B cell (primary cell): ENCODE data around the gene KEAP1. TPM values are rescaled to one million over a fixed set of nuclear protein-coding genes. Genes with fewer than 3 reads are reported as not detected.

Experiments
- ATAC-seq: fragments of 200-7000 bp; cut with Tn5 transposase; one replicate; pipeline ENCODE4 v1.10.0; 2021; ENCODE audit warnings: low read depth, mild to moderate bottlenecking, moderate number of reproducible peaks, moderate library complexity
- CTCF ChIA-PET: fragments of 350-600 bp; sonication (Branson Sonifier 250); formaldehyde crosslinking; loops from one replicate; lab custom pipeline; 2021; ENCODE audit warnings: antibody characterized with exemption, inconsistent platforms; lab: Charles Lee
- POLR2A ChIA-PET: fragments of 350-600 bp; sonication (Branson Sonifier 250); formaldehyde crosslinking; loops from one replicate; lab custom pipeline; 2021; ENCODE audit warnings: antibody characterized with exemption; lab: Charles Lee
- DNase-seq: peaks from one replicate; pipeline ENCODE4 v3.0.0; 2013
- H2AFZ ChIP-seq: 2 replicates; pipeline ENCODE4 v1.6.1; 2012; ENCODE audit warnings: mild to moderate bottlenecking, low read depth, low read length; ENCODE audit not compliant: insufficient read depth, poor library complexity, severe bottlenecking
- H3K27ac ChIP-seq, 2 donors: 1 replicate in 1 of 2; 2 replicates in 1 of 2; pipeline ENCODE4 v1.5.1; 2012 to 2013; ENCODE audit warnings: low read length in 2 of 2, mild to moderate bottlenecking in 2 of 2, moderate library complexity in 1 of 2
- H3K27me3 ChIP-seq, 4 experiments: fragments of 200-600 bp in 1 of 4; sonication (generic) in 1 of 4; replicated peaks in 1 of 4; 1 replicate in 2 of 4; 2 replicates in 2 of 4; pipeline versions ENCODE4 v1.6.1 to v1.7.0; 2013 to 2016; ENCODE audit warnings: low read length in 3 of 4, mild to moderate bottlenecking in 2 of 4, mixed read lengths in 1 of 4, moderate library complexity in 1 of 4; ENCODE audit not compliant: insufficient read depth in 4 of 4, control insufficient read depth in 3 of 4; ENCODE audit errors: control extremely low read depth in 1 of 4
- H3K36me3 ChIP-seq, 2 experiments: replicated peaks in 1 of 2; 1 replicate in 1 of 2; 2 replicates in 1 of 2; pipeline versions ENCODE4 v1.6.1 to v1.7.1; 2013; ENCODE audit warnings: low read length in 1 of 2; ENCODE audit not compliant: insufficient read depth in 2 of 2, control insufficient read depth in 1 of 2; ENCODE audit errors: control extremely low read depth in 1 of 2, extremely low read depth in 1 of 2
- H3K4me1 ChIP-seq, 2 donors: fragments of 200-600 bp in 1 of 2; sonication (generic) in 1 of 2; 1 replicate in 1 of 2; 2 replicates in 1 of 2; pipeline versions ENCODE4 v1.5.1 to v1.6.1; 2013 to 2017; ENCODE audit warnings: low read length in 2 of 2; ENCODE audit not compliant: control insufficient read depth in 2 of 2, insufficient read depth in 2 of 2
- H3K4me2 ChIP-seq: replicated peaks from 2 replicates; pipeline ENCODE3; 2012; ENCODE audit warnings: mild to moderate bottlenecking, low read depth, low read length; ENCODE audit not compliant: poor library complexity, severe bottlenecking
- H3K4me3 ChIP-seq, 5 experiments: fragments of 200-600 bp in 1 of 5; sonication (generic) in 1 of 5; 1 replicate in 3 of 5; 2 replicates in 2 of 5; pipeline versions ENCODE4 v1.5.1 to v1.7.0; 2011 to 2016; ENCODE audit warnings: low read length in 4 of 5, mild to moderate bottlenecking in 4 of 5, low read depth in 2 of 5, control low read depth in 1 of 5, moderate library complexity in 1 of 5; ENCODE audit not compliant: insufficient read depth in 1 of 5; ENCODE audit errors: control extremely low read depth in 1 of 5, extremely low read depth in 1 of 5
- H3K79me2 ChIP-seq: fragments of 200-600 bp; sonication (generic); one replicate; pipeline ENCODE4 v1.6.0; 2016; ENCODE audit warnings: low read length; ENCODE audit not compliant: control insufficient read depth, insufficient read depth
- H3K9ac ChIP-seq: fragments of 200-600 bp; sonication (generic); 2 replicates; pipeline ENCODE4 v1.6.1; 2017; ENCODE audit warnings: mild to moderate bottlenecking, low read length, moderate library complexity
- H3K9me3 ChIP-seq, 3 donors: one replicate each; pipeline versions ENCODE4 v1.6.1 to v1.7.1; 2013; ENCODE audit warnings: low read length in 2 of 3; ENCODE audit not compliant: control insufficient read depth in 2 of 3, insufficient read depth in 1 of 3; ENCODE audit errors: control extremely low read depth in 1 of 3
- H4K20me1 ChIP-seq: 2 replicates; pipeline ENCODE4 v1.6.0; 2012; ENCODE audit warnings: mild to moderate bottlenecking, low read length; ENCODE audit not compliant: insufficient read depth, control insufficient read depth, poor library complexity, severe bottlenecking
- H3K27ac Mint-ChIP-seq: one replicate; pipeline ENCODE4 v1.8.0; 2021; ENCODE audit warnings: mixed read lengths
- H3K27me3 Mint-ChIP-seq: one replicate; pipeline ENCODE4 v1.8.0; 2021; ENCODE audit warnings: mixed read lengths
- H3K4me1 Mint-ChIP-seq: one replicate; pipeline ENCODE4 v1.8.0; 2021; ENCODE audit warnings: mixed read lengths
- H3K4me3 Mint-ChIP-seq: one replicate; pipeline ENCODE4 v1.8.0; 2021; ENCODE audit warnings: mixed read lengths
- H3K9me3 Mint-ChIP-seq: one replicate; pipeline ENCODE4 v1.8.0; 2022; ENCODE audit warnings: mixed read lengths; ENCODE audit not compliant: insufficient read depth
- CTCF ChIP-seq: fragments of 200-600 bp; IDR thresholded peaks from one replicate; pipeline ENCODE4 v1.8.0; 2022; ENCODE audit warnings: antibody characterized with exemption, mild to moderate bottlenecking
- EZH2 ChIP-seq: IDR thresholded peaks from 2 replicates; pipeline ENCODE4 v1.6.1; 2012; ENCODE audit warnings: borderline replicate concordance, low read depth, mild to moderate bottlenecking, moderate library complexity, low read length; ENCODE audit not compliant: insufficient read depth, poor library complexity, severe bottlenecking
- WGBS: methylation state at CpG from one replicate; pipeline ENCODE4 v1.1.5; 2013; ENCODE audit warnings: missing lambda C conversion rate; ENCODE audit not compliant: insufficient coverage; 5-methylcytosine and 5-hydroxymethylcytosine counted together
- intact Hi-C: fragments of 100-400 bp; cut with micrococcal nuclease; formaldehyde crosslinking; loops from one replicate; pipeline ENCODE4 v1.10.0; 2022
- polyA plus RNA-seq: library from polyadenylated mRNA; depleted of rRNA; stranded (reverse); fragments of >200 nt; gene quantifications from 2 replicates; pipeline ENCODE4 v1.2.3, GENCODE V29; 2012
- total RNA-seq, 2 donors: library from RNA; stranded (reverse); fragments of 120-200 nt in 1 of 2; gene quantifications; 1 replicate in 1 of 2; 2 replicates in 1 of 2; pipeline versions ENCODE4 v1.2.3 to v1.2.4, GENCODE V29; 2013 to 2022

The KEAP1 gene
- total and polyA plus RNA-seq, 2 donors (not counting 1 experiment from before 2014, with no cell fraction given): 17.7 to 27.0 TPM

- Mint-ChIP-seq H3K4me3 (no peak overlapping the region), H3K27ac (no peak overlapping the region), H3K27me3 (no peaks in the 10 kb centered on the region), H3K4me1 (peaks cover 29% of the 10 kb centered on the region), H3K9me3 (no peaks in the 10 kb centered on the region)
- H3K4me2 ChIP-seq: no peak overlapping the region
- peaks cover 5 to 58% of the 10 kb centered on the region in 2 experiments for H3K36me3 ChIP-seq
- H2AFZ ChIP-seq: no peak overlapping the region
- ChIA-PET POLR2A (no interaction called here), CTCF (no interaction called here)
- intact Hi-C loops: no loop called here
- H3K27me3 ChIP-seq: no peaks in the 10 kb centered on the region
- H4K20me1 ChIP-seq: peaks cover 15% of the 10 kb centered on the region
- H3K9ac ChIP-seq: no peak overlapping the region
- H3K4me3 ChIP-seq: no peak overlapping the region
- DNase-seq (no peak), ATAC-seq (no peak)
- peaks cover 0 to 5% (median 0%) of the 10 kb centered on the region in 3 donors for H3K9me3 ChIP-seq
- 100% methylated on average over 2 of the region's 7 CpGs for WGBS
- H3K27ac ChIP-seq: no peak overlapping the region
- H3K4me1 ChIP-seq: peaks cover 28 to 36% of the 10 kb centered on the region in 2 donors
- TF ChIP-seq EZH2 (no peak), CTCF (no peak)
- H3K79me2 ChIP-seq: peaks cover 39% of the 10 kb centered on the region
These were observed 46.6 kb upstream of the KEAP1 start for GRCh38 chr19:10549733-10550132.

GRCh38 chr19:10548746-10549276, 45.7 kb upstream of the KEAP1 start:
- DNase-seq (no peak), ATAC-seq (no peak)
- peaks cover 21% of the 10 kb centered on the region for H4K20me1 ChIP-seq
- ChIA-PET POLR2A (interaction anchor here (0.6 kb wide), 1 partner anchor 63 kb away, joined by 3 read pairs; no protein-coding TSS in a partner anchor), CTCF (interaction anchor here (1.2 kb wide), 1 partner anchor 24 kb away, joined by 3 read pairs; no protein-coding TSS in a partner anchor)
- H3K36me3 ChIP-seq: peaks cover 5 to 49% of the 10 kb centered on the region in 2 experiments
- H3K4me1 ChIP-seq: peaks cover 24 to 32% of the 10 kb centered on the region in 2 donors
- TF ChIP-seq CTCF (no peak), EZH2 (no peak)
- no peaks in the 10 kb centered on the region for H3K9me3 Mint-ChIP-seq
- no peak overlapping the region for H3K27ac Mint-ChIP-seq
- no peak overlapping the region for H3K4me2 ChIP-seq
- H3K4me3 Mint-ChIP-seq: no peak overlapping the region
- no peaks in the 10 kb centered on the region for H3K27me3 ChIP-seq
- H3K9me3 ChIP-seq: peaks cover 0 to 5% (median 0%) of the 10 kb centered on the region in 3 donors
- H2AFZ ChIP-seq: no peak overlapping the region
- intact Hi-C loops: no loop called here
- peaks cover 48% of the 10 kb centered on the region for H3K79me2 ChIP-seq
- peaks cover 25% of the 10 kb centered on the region for H3K4me1 Mint-ChIP-seq
- WGBS: 96% methylated on average over 15 of the region's 18 CpGs
- H3K9ac ChIP-seq: no peak overlapping the region
- no peaks in the 10 kb centered on the region for H3K27me3 Mint-ChIP-seq
- no peak overlapping the region for H3K27ac ChIP-seq
- H3K4me3 ChIP-seq: no peak overlapping the region
